ENCODE results near the gene SLC4A3.

DNA sequence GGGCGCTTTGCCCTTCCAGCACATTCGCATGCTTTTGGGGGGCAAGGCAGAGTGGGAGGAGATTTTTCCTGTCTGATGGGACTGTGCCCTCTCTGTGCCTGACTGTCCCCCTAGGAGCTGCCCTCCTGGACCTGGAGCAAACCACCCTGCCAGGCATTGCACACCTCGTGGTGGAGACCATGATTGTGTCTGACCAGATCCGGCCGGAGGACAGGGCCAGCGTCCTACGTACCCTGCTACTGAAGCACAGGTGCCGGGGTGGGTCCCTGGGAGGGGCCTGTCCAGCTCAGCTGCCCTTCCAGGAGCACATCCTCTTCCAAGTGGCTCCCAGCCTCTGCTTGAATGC is 5.3 kb downstream of the SLC4A3 start:
- TF ChIP-seq, protein P1, sequence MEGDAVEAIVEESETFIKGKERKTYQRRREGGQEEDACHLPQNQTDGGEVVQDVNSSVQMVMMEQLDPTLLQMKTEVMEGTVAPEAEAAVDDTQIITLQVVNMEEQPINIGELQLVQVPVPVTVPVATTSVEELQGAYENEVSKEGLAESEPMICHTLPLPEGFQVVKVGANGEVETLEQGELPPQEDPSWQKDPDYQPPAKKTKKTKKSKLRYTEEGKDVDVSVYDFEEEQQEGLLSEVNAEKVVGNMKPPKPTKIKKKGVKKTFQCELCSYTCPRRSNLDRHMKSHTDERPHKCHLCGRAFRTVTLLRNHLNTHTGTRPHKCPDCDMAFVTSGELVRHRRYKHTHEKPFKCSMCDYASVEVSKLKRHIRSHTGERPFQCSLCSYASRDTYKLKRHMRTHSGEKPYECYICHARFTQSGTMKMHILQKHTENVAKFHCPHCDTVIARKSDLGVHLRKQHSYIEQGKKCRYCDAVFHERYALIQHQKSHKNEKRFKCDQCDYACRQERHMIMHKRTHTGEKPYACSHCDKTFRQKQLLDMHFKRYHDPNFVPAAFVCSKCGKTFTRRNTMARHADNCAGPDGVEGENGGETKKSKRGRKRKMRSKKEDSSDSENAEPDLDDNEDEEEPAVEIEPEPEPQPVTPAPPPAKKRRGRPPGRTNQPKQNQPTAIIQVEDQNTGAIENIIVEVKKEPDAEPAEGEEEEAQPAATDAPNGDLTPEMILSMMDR (IDR thresholded peaks at IDR 0.05): no peak
- TF ChIP-seq EZH2phosphoT487 (IDR thresholded peaks at IDR 0.05): no peak

All from neural progenitor cell (in vitro differentiated cells).